CD4-positive, alpha-beta T cell treated with Interleukin-12 subunit alpha and Interleukin-12 subunit beta, for 1 hour (primary cell): ENCODE results near the gene AP4B1.
"Not testable (repeated sequence)": the region's sequence is repeated elsewhere in the genome, so short reads cannot be mapped to it uniquely, and the experiment has no call there.

Source experiments
- DNase-seq: peaks from one replicate; pipeline ENCODE4 v3.0.0-alpha.2; 2020

AP4B1 gene

GRCh38 chr1:113904674-113905434 lies at the start of gene AP4B1, which contains the start of gene DCLRE1B:
AP4B1 (minus strand) TSS chr1:113904799; CDS start chr1:113904717, 82 bp downstream.
DCLRE1B (plus strand) TSS chr1:113905326; CDS start chr1:113905587, 261 bp downstream.
- peak; percentile 99 for DNase-seq

GRCh38 chr1:113951719-113952118 lies 47.1 kb upstream of the AP4B1 start:
- DNase-seq: no peak

GRCh38 chr1:113950908-113951307 lies 46.3 kb upstream of the AP4B1 start:
- DNase-seq: no peak

- peak; percentile 44 for DNase-seq
These were observed 44.4 kb upstream of the AP4B1 start for GRCh38 chr1:113949007-113949406.

- DNase-seq: not testable (repeated sequence)
These were observed 43.6 kb upstream of the AP4B1 start for GRCh38 chr1:113948151-113948550.

- peak; percentile 34 for DNase-seq
These were observed 42.9 kb upstream of the AP4B1 start for GRCh38 chr1:113947388-113948107.

GRCh38 chr1:113946678-113947387 lies 42.2 kb upstream of the AP4B1 start:
- DNase-seq: no peak

GRCh38 chr1:113946112-113946511 lies 41.5 kb upstream of the AP4B1 start:
- no peak for DNase-seq

- no peak for DNase-seq
These were observed 40.7 kb upstream of the AP4B1 start for GRCh38 chr1:113945329-113945728.

GRCh38 chr1:113943028-113943811 lies 38.6 kb upstream of the AP4B1 start:
- no peak for DNase-seq

- DNase-seq: no peak
These were observed 37.9 kb upstream of the AP4B1 start for GRCh38 chr1:113942527-113942926.

GRCh38 chr1:113941245-113941559 lies 36.6 kb upstream of the AP4B1 start:
- no peak for DNase-seq

GRCh38 chr1:113940365-113941244 lies 36.0 kb upstream of the AP4B1 start:
- peak; percentile 68 for DNase-seq

- DNase-seq: no peak
These were observed 33.6 kb upstream of the AP4B1 start for GRCh38 chr1:113938192-113938591.

GRCh38 chr1:113937146-113937545 lies 32.5 kb upstream of the AP4B1 start:
- DNase-seq: no peak

GRCh38 chr1:113935970-113936369 lies 31.4 kb upstream of the AP4B1 start:
- DNase-seq: no peak

GRCh38 chr1:113935176-113935575 lies 30.6 kb upstream of the AP4B1 start:
- no peak for DNase-seq

GRCh38 chr1:113934511-113935055 lies 30.0 kb upstream of the AP4B1 start:
- no peak for DNase-seq

GRCh38 chr1:113934006-113934405 lies 29.4 kb upstream of the AP4B1 start:
- DNase-seq: no peak

- DNase-seq: peak; percentile 69
These were observed 26.9 kb upstream of the AP4B1 start for GRCh38 chr1:113931451-113931851.

GRCh38 chr1:113930499-113931161 lies 26.0 kb upstream of the AP4B1 start:
- peak; percentile 91 for DNase-seq
